GM12878 (cell line): ENCODE results near the gene PPIL3. TPM values are rescaled to one million over a fixed set of nuclear protein-coding genes. Genes with fewer than 3 reads are reported as not detected.
A peak's percentile ranks its signal among the peaks of the same experiment; 100 is the strongest.

Experiments used
- ATF7 ChIP-seq: fragments of 450-650 bp; IDR thresholded peaks from 2 replicates; pipeline ENCODE4 v1.6.1; 2016; ENCODE audit warnings: low read depth, mild to moderate bottlenecking
- BACH1 ChIP-seq: fragments of 450-650 bp; IDR thresholded peaks from 2 replicates; pipeline ENCODE4 v1.6.1; 2017; ENCODE audit warnings: mild to moderate bottlenecking, borderline replicate concordance
- BCLAF1 ChIP-seq: fragments of 450-650 bp; IDR thresholded peaks from 2 replicates; pipeline ENCODE4 v1.6.1; 2017; ENCODE audit warnings: antibody characterized with exemption, mild to moderate bottlenecking, moderate library complexity
- BHLHE40 ChIP-seq, 2 experiments: fragments of 450-650 bp in 1 of 2; IDR thresholded peaks; 2 replicates each; pipeline ENCODE4 v1.6.1; 2011 to 2017; ENCODE audit warnings: low read depth in 2 of 2, borderline replicate concordance in 1 of 2, improper control_type of control experiment in 1 of 2, low read length in 1 of 2, mild to moderate bottlenecking in 1 of 2
- CHD1 ChIP-seq: IDR thresholded peaks from 2 replicates; pipeline ENCODE4 v1.6.1; 2012; ENCODE audit warnings: low read depth, low read length, improper control_type of control experiment
- E2F4 ChIP-seq: IDR thresholded peaks from 2 replicates; pipeline ENCODE4 v1.6.1; 2012; ENCODE audit warnings: low read depth, low read length, improper control_type of control experiment
- HSF1 ChIP-seq: fragments of 150-350 bp; IDR thresholded peaks from 2 replicates; pipeline ENCODE4 v1.6.1; 2014; ENCODE audit warnings: mild to moderate bottlenecking, low read depth, low read length
- NR2C1 ChIP-seq: fragments of 450-650 bp; IDR thresholded peaks from 2 replicates; pipeline ENCODE4 v1.6.1; 2017; ENCODE audit warnings: antibody characterized with exemption, mild to moderate bottlenecking, moderate library complexity
- PML ChIP-seq: IDR thresholded peaks from 2 replicates; pipeline ENCODE4 v1.6.1; 2012; ENCODE audit warnings: low read length, inconsistent platforms
- POU2F2 ChIP-seq: IDR thresholded peaks from 3 replicates; pipeline ENCODE4 v1.6.1; 2011; ENCODE audit warnings: low read depth, mild to moderate bottlenecking, low read length, borderline replicate concordance
- RB1 ChIP-seq: fragments of 450-650 bp; formaldehyde crosslinking; IDR thresholded peaks from 2 replicates; pipeline ENCODE4 v1.6.1; 2017; ENCODE audit warnings: mild to moderate bottlenecking, borderline replicate concordance
- RFX5 ChIP-seq: IDR thresholded peaks from 2 replicates; pipeline ENCODE4 v1.6.1; 2011; ENCODE audit warnings: low read depth, low read length, improper control_type of control experiment
- SMC3 ChIP-seq: IDR thresholded peaks from 2 replicates; pipeline ENCODE4 v1.6.1; 2011; ENCODE audit warnings: low read length, improper control_type of control experiment, borderline replicate concordance
- SRF ChIP-seq, 2 experiments: IDR thresholded peaks; 2 replicates each; pipeline ENCODE4 v1.6.1; 2011; ENCODE audit warnings: low read depth in 2 of 2, low read length in 2 of 2, mild to moderate bottlenecking in 1 of 2, moderate library complexity in 1 of 2
- STAT3 ChIP-seq: IDR thresholded peaks from 2 replicates; pipeline ENCODE4 v1.6.1; 2011; ENCODE audit warnings: low read depth, low read length, improper control_type of control experiment
- ZBTB11 ChIP-seq: fragments of 450-650 bp; formaldehyde crosslinking; IDR thresholded peaks from 2 replicates; pipeline ENCODE4 v1.5.0; 2022; ENCODE audit warnings: mild to moderate bottlenecking, missing genetic modification characterization
- ZBTB33 ChIP-seq: fragments of 450-650 bp; IDR thresholded peaks from 2 replicates; pipeline ENCODE4 v1.6.1; 2017; ENCODE audit warnings: mild to moderate bottlenecking
- polyA plus RNA-seq, 11 experiments: library from polyadenylated mRNA; depleted of rRNA in 4 of 11; unstranded in 6 of 11; stranded (reverse) in 5 of 11; fragments of >200 nt; fragmentation: Nextera tagmentation in 4 of 11; fragmentation: Illumina TruSeq in 1 of 11; extraction: Ambion mirVana in 4 of 11; extraction: Trizol in 1 of 11; gene quantifications; 1 replicate in 1 of 11; 2 replicates in 10 of 11; pipeline versions ENCODE4 v1.2.1 to v1.2.3, GENCODE V29; 2011 to 2016; ENCODE audit warnings: inconsistent platforms in 2 of 11, missing spikeins in 2 of 11, low read depth in 1 of 11
- total RNA-seq, 4 experiments: library from RNA; depleted of rRNA in 3 of 4; stranded (reverse); fragments of >200 nt in 3 of 4; fragmentation: Illumina TruSeq in 1 of 4; extraction: Trizol in 1 of 4; gene quantifications; 2 replicates each; pipeline versions ENCODE4 v1.2.1 to v1.2.3, GENCODE V29; 2013 to 2021

PPIL3 gene
- total and polyA plus RNA-seq, 10 of the 15 experiments (the other 5 are each of a cell fraction or from before 2014, with no cell fraction given) = 33.8 to 176 (median 59.1) TPM

GRCh38 chr2:200888704-200889625 is at the start of gene PPIL3, which contains the start of gene NIF3L1 (continued):
- no peak for TF ChIP-seq BCLAF1
- peak; percentile 50; the same call in 1 of the 2 replicates for TF ChIP-seq RFX5
- TF ChIP-seq RB1 = peak; percentile 17; the same call in 1 of the 2 replicates
- TF ChIP-seq PML = peak; percentile 82
- peak; percentile 72 for TF ChIP-seq NR2C1
- peak; percentile 89 for TF ChIP-seq POU2F2
- TF ChIP-seq ATF7 = peak; percentile 80
- TF ChIP-seq SRF (IDR thresholded peaks at IDR 0.05; ENCODE audit: low read depth in 2 of 2, low read length in 2 of 2) = peak in 1 of 2 experiments; percentile 68; a peak in 2 of 4 replicates
- peak; percentile 47 to 60; a peak in 3 of 4 replicates for TF ChIP-seq BHLHE40 (IDR thresholded peaks at IDR 0.05; ENCODE audit: borderline replicate concordance in 1 of 2, low read depth in 2 of 2, low read length in 1 of 2)
- TF ChIP-seq HSF1 = no peak
- peak; percentile 46; the same call in 1 of the 2 replicates for TF ChIP-seq BACH1
- TF ChIP-seq SMC3 = peak; percentile 17; the same call in 1 of the 2 replicates
- TF ChIP-seq CHD1 = no peak
- no peak for TF ChIP-seq ZBTB33
- peak; percentile 87 for TF ChIP-seq E2F4
- TF ChIP-seq STAT3 = no peak
- TF ChIP-seq ZBTB11 (CRISPR knock-in tag) = peak; percentile 90
